HFF-Myc (cell line): ENCODE data around the gene WRAP73.

Experiments used
- DNase-seq: peaks from one replicate; pipeline ENCODE4 v3.0.0-alpha.2; 2011; ENCODE audit warnings: low read depth; ENCODE audit errors: extremely low read depth
- H3K4me3 ChIP-seq: replicated peaks from 2 replicates; pipeline ENCODE4 v1.5.1; 2011; ENCODE audit warnings: low read depth, mild to moderate bottlenecking, control low read depth, low read length
- TF ChIP-seq, protein P1 (sequence below): IDR thresholded peaks from 2 replicates; pipeline ENCODE4 v1.5.1; 2012; ENCODE audit warnings: mild to moderate bottlenecking, low read depth, low read length, control low read depth; ENCODE audit errors: missing control alignments

The WRAP73 gene

DNA sequence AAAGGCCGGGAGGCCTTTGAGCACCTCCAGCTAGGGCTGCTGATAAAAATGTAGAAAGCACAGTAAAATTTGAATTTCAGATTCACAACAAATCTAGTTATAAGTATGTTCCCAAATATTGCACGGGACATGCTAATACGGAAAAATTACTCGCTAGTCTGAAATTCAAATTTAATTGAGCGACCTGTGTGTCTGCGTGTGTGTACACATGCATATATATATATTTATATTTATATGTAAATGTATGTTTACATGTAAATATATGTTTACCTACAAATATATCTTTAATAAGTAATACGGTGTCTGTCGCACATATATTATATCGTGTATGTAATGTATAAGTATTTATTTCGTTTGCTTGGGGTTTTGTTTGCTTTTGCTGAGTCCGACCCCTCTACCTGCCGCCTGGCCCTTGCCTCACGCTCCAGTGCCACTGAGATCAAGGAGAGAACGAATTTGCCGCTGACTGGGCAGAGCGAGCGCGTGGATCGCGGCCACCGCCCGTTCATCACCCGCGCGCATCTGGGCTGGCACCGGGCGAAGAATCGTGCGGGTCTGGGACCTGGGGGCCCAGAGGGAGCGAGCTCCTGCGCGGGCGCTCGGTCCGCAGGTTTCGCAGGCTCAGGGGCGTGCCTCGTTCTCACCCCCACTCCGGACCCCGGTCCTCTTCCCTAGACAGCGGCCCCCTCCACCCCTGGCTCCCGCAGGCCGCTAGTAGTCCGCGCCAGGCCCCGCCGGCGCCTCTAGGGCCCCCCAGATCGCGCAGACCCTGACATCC is 534 bp upstream of the WRAP73 start:
- DNase-seq: no peak
- TF ChIP-seq, protein P1, sequence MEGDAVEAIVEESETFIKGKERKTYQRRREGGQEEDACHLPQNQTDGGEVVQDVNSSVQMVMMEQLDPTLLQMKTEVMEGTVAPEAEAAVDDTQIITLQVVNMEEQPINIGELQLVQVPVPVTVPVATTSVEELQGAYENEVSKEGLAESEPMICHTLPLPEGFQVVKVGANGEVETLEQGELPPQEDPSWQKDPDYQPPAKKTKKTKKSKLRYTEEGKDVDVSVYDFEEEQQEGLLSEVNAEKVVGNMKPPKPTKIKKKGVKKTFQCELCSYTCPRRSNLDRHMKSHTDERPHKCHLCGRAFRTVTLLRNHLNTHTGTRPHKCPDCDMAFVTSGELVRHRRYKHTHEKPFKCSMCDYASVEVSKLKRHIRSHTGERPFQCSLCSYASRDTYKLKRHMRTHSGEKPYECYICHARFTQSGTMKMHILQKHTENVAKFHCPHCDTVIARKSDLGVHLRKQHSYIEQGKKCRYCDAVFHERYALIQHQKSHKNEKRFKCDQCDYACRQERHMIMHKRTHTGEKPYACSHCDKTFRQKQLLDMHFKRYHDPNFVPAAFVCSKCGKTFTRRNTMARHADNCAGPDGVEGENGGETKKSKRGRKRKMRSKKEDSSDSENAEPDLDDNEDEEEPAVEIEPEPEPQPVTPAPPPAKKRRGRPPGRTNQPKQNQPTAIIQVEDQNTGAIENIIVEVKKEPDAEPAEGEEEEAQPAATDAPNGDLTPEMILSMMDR: no peak
- H3K4me3 ChIP-seq: peak overlapping the region; percentile 87; the same call in 1 of the 2 replicates

DNA sequence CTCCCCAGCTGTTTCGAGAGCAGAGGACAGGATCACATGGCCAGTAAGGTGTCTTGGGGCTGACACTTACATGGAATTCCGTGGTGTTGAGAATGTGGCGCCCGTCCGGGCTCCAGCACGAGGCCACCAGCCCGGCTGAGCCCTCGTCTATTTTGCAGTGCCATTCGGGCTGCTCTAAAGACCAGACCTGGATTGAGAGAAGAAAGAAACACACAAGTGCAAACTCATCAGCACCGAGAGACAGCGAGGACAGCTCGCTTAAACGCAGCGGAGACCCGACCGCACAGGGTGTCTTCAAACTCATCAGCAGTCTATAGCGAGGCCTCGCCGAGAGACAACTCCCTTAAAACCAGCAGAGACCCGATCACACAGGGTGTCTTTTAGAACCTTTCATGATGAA is 3.3 kb downstream of the WRAP73 start:
- TF ChIP-seq, protein P1: no peak
- no peak overlapping the region for H3K4me3 ChIP-seq
- no peak for DNase-seq

DNA sequence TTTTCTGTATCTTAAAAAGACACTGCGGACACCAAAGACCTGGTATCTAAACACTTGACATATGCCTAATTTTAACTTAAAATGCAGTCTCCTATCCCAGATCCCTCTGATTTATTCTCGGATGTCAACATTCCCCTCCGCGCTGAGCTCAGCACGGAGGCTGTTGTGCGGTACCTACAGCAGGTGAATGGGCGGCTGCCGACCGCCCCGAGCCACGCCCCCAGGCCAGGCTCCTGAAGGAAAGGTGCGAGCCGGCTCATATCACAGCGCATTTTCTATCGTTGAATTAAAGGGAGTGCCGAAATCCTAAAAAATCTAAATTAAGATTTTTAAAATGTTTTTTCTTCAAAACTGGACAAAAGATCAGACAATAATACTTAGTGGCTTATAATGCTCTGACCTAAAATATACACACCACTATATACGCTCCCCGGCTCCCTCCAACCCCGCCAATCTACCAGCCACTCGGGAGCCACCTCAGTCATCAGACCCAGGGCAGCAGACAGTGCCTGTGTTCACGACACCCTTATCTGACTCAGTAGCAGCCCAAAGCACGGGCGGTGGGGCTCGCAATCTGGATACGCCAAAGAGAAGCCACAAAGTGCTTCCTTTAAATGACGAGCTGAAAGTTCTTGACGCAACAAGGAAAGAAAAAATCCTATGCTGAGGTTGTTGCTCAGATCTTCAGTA is 4.1 kb downstream of the WRAP73 start:
- TF ChIP-seq, protein P1: no peak
- H3K4me3 ChIP-seq: no peak overlapping the region
- DNase-seq: no peak

DNA sequence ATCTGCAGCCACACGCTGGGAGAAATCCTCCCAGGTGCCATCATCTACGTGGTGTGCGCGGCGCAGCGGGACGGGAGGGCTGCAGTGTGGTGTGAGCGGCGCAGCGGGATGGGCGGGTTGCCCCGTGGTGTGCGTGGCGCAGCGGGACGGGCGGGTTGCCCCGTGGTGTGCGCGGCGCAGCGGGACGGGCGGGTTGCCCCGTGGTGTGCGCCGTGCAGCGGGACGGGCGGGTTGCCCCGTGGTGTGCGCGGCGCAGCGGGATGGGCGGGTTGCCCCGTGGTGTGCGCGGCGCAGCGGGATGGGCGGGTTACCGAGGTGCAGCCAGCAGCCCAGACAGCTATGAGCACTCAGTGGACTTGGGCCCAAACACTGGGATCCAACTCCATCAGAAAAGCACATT is 4.7 kb downstream of the WRAP73 start:
- no peak overlapping the region for H3K4me3 ChIP-seq
- TF ChIP-seq, protein P1: no peak
- no peak for DNase-seq

DNA sequence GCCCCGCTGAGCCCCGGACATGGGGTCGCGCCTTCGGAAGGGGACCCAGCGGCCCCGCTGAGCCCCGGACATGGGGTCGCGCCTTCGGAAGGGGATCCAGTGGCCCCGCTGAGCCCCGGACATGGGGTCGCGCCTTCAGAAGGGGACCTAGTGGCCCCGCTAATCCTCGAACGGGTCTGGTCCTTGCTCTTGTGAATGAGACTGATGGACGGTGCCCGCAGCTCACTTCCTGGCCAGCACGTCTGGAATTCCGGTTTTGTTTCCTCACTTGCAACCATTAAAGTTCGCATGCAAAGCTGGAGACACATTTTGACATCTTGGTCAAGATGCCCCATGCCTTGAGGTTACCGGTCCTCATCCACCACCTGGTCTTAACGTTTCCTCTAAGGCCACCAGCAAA is 5.6 kb downstream of the WRAP73 start:
- TF ChIP-seq, protein P1: no peak
- no peak for DNase-seq
- H3K4me3 ChIP-seq: no peak overlapping the region

DNA sequence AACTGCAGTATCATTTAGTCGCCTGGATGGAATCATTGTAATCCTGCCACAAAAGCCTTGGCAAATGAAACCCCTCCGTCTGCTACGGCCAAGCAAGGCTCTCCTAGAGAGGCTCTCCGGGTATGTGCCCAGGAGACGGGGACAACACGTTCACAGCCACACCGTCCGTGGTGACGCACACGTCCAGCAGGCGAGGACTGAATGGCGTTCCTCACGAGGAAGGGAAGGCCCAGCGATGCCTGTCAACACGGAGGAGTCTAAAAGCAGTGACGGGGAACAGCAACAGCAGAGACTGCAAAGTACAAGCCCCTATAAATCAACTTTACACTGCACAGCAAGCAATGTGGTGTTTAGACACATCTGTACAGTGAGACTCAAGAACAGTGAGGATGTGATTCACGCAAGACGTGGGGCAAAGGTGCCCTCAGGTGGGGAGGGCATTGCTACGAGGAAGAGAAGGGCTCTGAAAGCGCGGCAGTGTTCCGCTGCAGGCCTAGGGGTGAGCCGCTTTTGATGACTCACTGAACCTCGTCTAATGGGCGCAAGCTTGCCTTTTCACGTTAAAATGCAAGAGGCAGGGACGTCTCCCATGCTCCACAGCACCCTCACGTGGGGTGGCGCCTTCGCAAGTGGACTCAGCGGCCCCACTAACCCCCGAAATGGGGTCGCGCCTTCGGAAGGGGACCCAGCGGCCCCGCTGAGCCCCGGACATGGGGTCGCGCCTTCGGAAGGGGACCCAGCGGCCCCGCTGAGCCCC is 6.8 kb downstream of the WRAP73 start:
- TF ChIP-seq, protein P1: no peak

More for the DNA sequence above, 6.8 kb downstream of the WRAP73 start:
- no peak for DNase-seq
- H3K4me3 ChIP-seq: no peak overlapping the region
